ENCODE data around the gene RASSF4.
A peak's percentile ranks its signal among the peaks of the same experiment; 100 is the strongest.

The RASSF4 gene, protein sequence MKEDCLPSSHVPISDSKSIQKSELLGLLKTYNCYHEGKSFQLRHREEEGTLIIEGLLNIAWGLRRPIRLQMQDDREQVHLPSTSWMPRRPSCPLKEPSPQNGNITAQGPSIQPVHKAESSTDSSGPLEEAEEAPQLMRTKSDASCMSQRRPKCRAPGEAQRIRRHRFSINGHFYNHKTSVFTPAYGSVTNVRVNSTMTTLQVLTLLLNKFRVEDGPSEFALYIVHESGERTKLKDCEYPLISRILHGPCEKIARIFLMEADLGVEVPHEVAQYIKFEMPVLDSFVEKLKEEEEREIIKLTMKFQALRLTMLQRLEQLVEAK

DNA sequence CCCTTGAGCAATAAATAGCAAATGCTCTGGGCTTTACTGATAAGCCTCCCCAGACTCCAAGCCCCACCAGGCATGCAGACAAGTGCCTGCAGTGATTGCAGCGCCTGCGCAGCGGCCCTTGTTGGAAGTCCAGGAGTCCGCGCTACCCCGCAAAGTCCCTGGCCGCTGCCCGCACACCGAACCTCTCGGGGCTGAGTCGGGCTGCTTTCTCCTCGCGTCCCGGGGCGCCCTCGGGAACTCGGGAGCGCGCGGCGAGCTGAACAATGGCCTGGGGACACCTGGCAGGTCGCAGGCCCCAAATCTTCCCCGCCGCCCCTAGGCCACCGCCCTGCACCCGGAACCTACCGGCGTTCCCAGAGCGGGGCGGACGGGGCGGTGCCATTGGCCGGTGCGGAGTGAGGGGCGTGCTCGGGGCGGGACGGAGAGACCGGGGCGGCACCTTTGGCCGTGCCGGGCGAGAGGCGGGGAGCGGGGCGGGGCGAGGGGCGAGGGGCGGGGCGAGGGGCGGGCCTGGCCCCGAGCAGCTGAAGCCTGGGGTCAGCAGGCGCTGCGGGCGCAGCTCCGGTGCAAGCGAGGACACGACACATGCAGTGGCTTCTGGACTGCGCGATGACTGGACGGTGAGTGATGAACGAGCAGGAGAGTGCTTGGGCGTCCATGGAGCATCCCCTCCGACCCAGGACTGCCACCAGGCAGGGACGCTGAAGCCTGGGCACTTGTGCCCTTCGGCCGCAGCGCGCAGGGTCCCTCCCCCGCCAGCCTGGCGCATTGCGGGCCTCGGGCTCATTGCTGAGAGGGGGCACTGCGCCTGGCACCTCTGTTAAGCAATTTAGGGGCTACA is at the start of gene RASSF4:
RASSF4 (plus strand) TSS at position 556 of the 841 bp plus-strand sequence. CDS start 10,401 bp downstream, outside the sequence.
- DNase-seq = peak; percentile 53 to 78

DNA sequence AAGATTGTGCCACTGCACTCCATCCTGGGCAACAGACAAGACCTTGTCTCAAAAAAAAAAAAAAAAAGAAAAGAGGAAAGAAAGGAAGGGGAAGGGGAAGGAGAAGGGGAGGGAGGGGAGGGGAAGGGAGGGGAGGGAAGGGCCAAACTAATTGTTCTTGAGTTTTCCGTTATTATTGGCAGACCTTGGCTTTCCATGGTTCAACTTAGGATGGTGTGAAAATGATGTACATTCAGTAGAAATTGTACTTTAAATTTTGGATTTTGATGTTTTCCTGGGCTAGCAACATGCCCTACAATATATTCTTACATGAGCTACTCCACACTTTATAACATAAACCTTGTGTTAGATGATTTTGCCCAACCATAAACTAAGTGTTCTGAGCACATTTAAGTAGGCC is 49.7 kb upstream of the RASSF4 start:
- no peak for DNase-seq

DNA sequence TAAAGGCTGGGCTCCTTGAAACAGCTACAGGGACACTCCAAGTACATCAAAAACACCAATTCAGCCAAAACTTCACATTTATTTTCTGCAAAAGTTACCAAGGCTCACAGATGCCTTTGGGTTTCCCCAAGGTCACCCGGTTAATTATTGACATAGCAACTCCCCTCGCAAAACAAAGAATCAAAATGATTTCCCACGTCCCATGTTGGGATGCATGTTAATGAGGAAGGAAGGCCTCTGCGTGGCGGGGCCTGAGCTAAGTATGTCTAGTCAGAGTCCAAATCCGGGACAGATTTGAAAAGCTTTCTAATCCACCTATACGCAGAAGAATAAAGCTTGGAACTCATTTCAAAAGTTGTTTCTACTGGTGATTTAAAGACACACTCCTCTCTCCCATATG is 49.0 kb upstream of the RASSF4 start:
- DNase-seq = no peak

DNA sequence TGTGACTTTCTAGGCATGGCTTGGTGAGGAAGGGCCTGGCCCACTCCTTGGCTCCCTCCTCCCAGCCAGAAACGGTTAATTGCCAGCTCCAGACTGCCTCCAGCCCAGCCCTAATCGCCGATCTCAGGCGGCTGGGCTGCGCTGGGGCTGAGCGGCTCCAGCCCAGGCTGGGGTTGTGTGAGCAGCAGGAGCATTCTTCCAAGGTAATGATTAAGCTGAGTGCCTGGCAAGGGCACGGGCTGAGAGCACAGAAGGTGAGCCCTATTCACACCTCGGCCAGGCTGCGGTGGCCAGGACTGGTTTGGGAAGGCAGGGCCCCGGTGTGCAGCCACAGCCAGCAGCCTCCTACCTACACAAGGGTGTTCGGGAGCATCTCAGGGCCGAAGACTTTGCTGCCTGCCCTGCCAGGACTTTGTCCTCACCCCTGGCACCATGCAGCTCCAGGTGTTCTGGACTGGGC is 48.5 kb upstream of the RASSF4 start, which contains the start of gene TMEM72:
TMEM72 (plus strand) TSS at position 257 of the 460 bp plus-strand sequence; CDS start at position 433, 176 bp downstream.
- no peak for DNase-seq

DNA sequence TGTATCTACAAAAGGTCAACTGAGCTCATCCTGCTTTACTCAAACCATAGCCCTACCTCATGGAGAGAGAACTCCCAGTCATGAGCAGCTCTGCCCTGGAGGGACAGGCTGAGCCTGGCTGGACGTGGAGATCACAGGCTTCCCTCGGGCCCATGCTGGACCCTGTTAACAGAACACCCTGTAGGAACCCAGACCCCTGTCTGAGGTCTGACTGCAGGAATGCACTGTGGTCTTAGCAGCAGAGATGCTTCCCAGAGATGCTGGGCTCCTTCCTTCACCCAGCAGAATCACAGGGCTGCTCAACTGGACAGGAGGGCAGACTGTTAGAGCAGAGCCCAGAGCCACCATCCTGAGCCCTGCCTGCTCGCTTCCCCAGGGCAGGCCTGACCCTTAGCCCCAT is 47.7 kb upstream of the RASSF4 start:
- no peak for DNase-seq

DNA sequence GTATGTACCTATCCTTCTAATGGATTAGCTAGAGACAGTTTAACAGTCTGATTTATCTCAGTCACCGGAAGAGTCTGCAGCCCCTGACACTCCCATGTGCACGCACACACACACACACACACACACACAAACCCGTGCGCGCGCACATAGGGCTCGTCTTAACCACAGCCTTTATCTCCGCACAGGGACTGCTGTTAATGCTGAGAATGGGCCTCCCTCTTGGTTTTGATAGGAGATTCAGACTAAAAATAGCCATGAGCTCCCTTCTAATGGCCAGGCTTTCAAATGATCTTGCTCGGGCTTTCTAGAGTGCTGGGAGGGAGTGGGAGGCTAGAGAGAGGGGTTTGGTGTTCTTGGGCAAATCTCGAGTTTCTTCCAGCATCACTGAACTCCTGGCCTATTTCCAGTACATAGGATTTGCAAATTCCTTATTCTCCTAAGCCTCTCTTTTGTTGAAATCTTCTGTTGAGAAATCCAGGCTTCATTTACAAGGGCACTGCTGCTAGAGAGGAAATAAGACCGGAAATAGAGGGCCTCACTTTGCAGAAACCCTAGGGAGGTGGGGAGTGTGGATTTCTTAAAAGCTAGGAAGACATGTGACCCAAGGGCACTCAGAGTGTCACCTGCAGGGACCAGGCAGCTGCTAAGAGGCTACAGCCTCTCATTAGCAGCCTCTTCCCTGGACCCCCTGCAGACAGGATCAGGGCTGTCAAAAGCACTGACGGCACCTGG is 46.1 kb upstream of the RASSF4 start:
- no peak for DNase-seq

DNA sequence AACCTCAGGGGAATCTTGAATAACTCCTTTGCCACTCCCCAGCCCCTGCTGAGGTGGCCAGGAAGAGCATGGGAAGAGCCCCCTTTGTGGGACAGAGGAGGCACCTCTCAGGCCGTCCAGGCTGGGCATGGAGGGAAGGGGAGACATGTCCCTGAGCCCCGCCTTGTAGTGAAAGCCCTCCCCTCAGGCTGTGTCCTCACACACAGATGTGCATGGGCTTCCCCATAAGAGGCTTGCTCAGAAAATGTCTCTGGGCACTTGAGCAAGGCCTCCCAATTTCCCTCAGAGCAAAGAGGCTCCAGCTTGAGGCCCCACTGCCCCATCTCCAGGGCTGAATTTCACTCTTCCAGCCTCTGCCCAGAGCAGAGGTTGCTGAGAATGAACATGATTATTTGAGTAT is 44.7 kb upstream of the RASSF4 start:
- DNase-seq = no peak

DNA sequence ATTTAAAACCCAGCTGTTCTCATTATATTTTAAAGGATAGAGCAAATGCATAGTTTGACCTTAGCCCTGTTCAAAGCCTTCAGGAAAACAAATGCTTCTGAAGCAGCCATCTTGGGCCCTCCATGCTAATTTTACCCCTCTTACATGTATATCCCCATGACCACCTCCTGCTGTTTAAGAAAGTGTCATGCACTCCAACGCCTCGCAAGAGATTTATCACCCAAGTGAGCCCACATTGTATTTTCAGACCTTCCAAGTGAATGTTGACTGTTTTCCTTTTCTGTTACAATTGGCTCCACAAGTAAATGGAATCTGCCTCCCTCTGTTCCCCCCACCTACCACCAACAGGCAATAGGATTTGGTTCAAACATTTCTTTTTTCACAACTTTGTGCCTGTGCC is 43.2 kb upstream of the RASSF4 start:
- no peak for DNase-seq

DNA sequence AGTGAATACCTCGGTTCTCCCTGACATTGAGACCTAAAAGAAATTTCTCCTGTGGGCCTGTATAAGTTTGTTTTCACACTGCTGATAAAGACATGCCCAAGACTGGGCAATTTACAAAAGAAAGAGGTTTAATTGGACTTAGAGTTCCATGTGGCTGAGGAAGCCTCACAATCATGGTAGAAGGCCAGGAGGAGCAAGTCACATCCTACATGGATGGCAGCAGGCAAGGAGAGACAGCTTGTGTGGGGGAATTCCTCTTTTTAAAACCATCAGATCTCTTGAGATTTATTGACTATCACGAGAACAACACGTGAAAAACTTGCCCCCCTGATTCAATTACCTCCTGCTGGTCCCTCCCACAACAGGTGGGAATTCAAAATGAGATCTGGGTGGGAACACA is 41.8 kb upstream of the RASSF4 start:
- DNase-seq = no peak

DNA sequence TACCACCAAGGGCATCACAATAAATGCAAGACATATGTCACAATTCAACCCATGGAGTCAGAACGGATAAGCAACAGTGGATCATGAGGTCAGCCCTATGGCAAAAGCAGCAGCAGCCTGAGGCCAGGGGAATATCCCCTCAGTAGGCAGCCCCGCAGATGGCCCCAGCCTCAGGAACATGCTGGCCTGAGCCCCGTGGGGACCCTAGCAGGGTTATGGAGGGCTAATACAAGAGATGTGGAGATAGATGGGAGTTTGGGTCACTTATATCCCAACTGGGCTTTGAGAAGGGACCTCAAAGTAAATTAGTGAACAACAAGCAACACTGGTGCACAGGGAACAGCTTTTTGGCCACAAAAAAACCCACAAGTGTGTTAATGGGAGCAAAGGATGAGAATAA is 39.4 kb upstream of the RASSF4 start:
- no peak for DNase-seq

DNA sequence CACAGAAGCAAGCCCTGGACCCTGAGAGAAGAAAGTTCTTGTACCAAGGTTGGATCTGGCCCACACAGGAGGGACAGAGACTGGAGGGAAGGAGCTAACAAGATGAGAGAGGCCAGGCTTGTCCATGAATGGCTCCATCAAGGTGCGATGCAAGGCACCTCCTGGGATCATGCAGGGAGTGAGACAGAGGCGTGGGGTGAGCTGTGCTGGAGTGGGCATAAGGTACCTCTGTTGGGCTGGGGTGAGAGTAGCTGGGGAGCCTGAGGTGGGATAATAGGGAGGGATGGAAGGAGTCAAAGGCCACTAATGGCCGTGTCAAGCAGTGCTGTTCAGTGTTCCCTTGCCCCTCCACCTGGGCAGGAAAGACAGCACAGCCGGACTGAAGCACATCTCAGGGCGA is 38.5 kb upstream of the RASSF4 start:
- no peak for DNase-seq

DNA sequence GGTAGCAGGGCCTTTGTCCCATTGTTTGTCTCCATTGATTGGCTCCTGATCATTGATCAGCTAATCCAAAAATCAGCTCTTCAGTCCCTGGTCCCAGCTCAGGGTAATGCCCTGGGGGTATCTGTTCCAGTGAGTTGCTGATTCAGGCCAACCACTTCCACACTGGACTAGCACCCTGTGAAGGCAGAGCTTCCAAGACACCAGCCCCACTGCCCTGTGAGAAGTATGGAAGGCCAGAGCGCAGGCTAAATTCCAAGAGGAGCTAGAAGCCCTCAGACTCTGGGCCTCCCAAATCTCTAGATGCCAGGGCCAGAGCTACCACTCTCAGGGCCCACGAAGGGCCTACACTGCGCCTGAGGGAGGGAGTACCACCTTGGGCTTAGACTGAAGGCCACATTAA is 38.1 kb upstream of the RASSF4 start:
- DNase-seq = no peak

DNA sequence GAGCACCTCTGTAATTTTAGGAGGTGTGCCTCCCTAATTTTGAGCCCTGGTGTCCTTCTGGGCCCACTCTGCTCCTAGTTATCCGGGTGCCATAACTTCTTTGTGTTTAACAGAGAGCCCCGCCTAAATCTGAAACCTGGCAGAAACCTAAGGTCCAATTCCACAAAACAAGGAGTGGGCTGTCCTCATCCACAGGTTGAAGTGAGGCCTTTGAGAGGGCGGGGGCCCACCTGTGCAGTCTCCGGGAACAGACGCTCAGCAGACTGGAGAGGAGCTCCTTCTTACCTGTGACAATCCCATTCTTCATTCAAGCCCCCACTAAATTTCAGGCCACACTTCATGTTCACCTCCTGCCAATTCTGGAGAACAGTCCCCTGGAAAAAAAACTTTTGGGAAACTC is 37.6 kb upstream of the RASSF4 start:
- DNase-seq = no peak

DNA sequence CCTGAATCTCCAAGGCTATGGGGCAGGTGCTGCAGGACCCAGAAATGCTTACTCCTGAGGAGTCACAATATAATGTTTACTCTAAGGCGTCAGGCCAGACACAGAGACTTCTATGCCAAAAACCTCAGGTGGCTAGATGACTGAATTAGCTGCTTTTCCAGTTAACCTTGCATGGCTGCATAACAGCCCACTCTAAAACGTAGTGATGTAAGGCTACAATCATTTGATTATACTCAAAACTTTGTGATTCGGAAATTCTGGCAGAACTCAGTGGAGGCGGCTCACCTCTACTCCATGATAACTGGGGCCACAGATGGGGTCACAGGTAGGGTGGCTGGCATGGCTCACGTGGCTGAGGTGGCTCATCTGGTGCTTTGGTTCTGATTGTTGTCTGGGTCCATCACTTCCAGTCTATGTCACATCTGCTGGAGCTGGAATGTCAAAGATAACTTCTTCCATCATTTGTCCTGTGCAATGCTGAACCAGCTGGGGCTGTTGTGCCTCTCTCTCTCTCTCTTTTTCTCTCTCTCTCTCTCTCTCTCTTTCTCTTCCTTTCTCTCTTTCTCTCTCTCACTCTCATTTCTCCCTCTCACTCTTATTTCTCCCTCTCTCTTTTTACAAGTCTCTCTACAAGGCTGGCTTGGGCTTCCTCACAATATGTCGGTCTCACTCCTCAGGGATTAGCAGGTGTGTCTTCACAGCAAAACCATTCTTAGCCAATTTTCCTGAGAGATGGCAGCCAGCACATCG is 36.6 kb upstream of the RASSF4 start:
- DNase-seq = no peak

DNA sequence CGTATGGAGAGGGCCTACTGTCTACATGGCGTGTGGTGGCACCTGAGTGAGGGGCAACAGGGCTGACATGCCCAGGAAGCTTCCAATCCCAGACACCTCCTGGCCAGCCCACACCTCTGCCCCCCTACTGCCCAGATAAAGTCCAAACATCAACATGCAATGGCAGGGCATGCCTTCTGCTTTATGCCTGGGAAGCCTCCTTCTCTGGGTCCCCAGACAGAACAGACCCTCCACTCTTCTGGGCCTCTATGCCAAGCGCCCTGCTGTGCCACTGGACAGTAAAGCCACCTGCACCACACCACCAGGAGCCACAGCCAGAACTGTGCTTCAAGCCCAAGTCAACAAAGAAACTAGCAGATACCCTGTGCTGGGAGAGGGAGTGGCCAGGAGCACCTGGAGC is 36.0 kb upstream of the RASSF4 start:
- no peak for DNase-seq

DNA sequence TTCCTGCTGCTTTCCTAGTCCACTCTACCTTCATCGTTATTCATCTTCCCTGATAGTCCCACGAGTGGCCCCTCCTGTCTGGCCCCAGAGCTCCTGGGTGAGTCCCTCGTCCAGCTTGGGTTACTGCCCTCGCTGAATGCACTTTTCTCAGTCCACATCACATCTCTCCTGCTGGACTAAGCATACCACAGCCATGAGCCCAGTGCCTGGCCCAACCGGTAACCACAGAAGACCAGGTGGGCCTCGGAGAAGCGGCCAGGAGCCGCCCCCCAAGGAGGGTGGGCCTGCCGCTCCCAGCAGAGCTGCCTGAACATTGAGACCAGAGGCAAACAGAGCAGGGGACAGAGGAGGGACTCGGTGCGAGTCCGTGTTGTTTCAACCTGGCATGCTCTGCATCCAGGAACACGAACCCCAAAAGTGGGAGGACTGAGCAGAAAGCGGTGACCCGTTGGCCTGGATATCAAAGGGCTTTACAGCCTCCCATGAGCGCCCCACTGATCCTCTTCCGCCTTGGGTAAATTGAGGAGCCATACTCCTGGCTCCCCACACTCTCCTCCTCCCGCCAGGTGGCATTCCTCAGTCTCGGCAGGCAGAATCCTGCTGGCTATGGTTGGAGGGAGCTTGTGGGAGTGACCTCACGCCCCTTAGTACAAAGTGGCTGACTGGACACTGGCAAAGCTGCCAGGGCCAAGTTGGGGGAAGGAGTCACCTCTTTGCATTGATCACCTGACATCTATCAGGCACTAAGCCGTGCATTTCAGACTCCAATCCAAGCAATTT is 35.2 kb upstream of the RASSF4 start:
- no peak for DNase-seq

DNA sequence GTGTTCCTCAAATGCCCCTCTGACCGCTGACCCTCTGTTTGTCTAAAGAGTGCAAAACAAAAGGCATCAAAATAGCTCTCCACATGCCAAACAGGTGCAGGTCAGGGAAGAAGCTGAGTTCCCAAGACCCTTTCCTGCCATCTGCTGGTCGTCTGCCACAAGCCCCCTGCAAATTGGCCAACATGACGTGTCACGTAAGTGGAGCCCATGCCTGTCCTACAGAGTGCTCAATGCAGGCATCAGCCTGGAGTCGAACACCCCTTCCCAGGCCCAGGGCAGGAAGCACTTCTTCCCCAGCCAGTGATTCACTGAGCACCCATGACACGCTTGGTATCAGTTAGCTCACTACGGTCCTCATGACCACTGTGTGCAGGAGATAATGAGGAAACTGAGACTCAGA is 34.4 kb upstream of the RASSF4 start:
- DNase-seq = no peak

DNA sequence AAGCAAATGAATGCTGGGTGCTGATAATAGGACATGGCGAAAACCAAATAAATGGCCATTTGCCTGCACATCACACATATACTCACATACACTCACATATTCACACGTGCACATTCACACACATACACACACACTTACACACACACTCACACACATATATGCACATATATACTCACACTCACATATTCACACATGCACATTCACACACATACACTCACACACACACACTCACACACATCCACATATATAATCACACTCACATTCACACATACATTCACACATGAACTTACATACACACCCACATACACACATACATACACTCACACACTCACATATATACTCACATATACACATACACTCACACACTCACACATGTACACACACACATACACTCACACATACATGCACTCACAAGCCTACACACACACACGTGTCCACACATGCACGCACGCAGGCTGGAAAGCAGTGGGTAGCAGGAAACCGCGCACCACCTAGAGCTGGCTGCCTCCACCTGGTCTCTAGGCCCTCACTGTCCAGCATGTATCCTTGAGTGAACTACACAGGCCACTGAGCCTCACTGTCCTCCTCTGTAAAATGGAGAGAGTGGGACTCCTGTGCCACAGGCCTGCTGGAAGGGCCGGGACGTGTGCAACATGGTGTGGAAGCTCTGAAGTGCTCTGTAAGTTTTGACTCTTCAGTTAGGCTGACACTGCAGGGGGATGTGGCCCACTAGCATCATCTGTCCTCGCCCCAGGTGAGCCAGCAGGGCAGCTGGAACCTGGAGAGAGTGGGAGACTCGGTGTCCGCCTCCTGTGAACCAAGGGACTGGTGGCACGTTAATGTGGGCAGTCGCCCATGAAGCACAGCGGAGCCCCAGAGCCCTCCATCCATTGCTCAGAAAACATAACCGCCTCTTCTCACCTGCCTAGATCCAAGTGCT is 33.5 kb upstream of the RASSF4 start:
- no peak for DNase-seq

DNA sequence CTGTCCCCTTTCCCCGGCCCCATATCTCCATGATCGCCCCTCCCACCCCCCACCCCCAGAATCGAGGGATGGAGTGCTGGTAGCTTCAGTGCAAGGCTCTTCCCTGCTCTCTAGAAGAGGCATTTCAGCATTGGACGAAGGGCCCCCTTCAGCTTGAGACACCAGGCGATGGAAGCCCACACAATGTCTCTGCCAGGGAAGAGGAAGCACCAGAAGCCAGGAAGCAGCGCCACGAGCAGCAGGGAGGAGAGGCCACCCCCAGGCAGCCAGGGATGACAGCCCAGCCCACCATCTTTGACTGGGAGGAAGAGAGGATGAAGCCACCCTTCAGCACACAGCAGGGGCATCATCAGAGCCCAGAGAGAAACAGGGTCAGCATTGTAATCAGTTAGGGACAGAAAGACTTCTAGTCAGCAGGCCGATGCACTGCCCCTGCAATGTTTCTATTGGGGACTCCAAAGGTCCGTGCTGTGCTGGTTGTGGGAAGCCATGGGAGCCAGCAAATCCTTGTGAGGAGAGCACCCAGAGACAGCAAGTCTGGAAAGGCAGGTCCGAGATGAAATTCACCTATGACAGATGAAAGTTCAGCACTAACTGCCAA is 32.8 kb upstream of the RASSF4 start:
- DNase-seq = no peak

DNA sequence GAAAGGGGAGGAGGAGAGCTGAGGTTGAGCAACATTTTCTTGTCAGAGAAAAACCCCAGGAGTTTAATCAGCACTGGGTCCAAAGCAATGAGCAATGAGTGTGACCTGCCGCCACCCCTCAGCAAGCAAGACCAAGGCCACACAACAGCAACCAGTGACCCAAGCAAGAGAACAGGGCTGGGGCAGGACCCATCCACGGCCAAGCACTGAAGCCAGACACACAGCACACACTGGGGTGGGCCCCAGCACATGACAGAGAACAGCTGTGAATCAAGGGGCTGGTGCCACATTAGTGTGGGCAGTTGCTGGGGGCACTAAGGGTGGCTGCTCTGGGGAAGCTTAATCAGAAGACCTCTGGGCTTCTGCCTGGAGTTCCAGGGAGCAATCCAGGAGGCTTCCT is 32.2 kb upstream of the RASSF4 start:
- DNase-seq = no peak

Measured in cerebellar nuclear complex (tissue), 1 donor.